ENCODE results near the gene OSBPL5. TPM values are rescaled to one million over a fixed set of nuclear protein-coding genes. Genes with fewer than 3 reads are reported as not detected.

The OSBPL5 gene
- total RNA-seq, 4 donors from 2014 or later: 43.4 to 75.2 (median 56.8) TPM

DNA sequence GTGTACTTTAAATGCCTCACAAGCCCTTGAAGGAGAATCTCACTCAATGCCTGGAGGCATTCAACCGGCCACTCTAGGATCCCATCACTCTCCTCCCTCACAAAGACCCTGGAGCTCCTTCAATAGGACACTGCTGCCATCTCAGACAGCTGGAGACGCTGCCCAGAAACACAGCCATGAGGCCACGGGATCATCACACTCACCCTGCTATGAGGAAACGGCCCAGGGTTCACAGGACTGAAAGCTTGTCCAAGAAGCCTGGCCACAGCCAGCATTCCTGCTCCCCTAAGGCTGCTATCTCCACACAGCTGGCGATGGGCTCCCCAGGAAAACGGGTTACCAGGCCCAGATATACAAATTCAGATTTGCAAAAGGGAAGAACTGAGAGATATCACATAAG lies 121.1 kb downstream of the OSBPL5 start:
- 79% methylated on average over 5 of the region's 6 CpGs for WGBS
- no peak for DNase-seq (ENCODE audit: low spot score in 2 of 2)
- Histone ChIP-seq H3K4me3 (no peak overlapping the region), H3K27ac (peak overlapping the region; percentile 12), H3K4me1 (peaks cover 31% of the 10 kb centered on the region), H3K36me3 (peaks cover 48% of the 10 kb centered on the region), H3K9me3 (no peaks in the 10 kb centered on the region), H3K27me3 (no peaks in the 10 kb centered on the region)
- TF ChIP-seq POLR2AphosphoS5 (IDR thresholded peaks at IDR 0.05): no peak
- no peak for TF ChIP-seq POLR2A (IDR thresholded peaks at IDR 0.05)
- TF ChIP-seq EP300 (IDR thresholded peaks at IDR 0.05): no peak
- TF ChIP-seq, protein P1, sequence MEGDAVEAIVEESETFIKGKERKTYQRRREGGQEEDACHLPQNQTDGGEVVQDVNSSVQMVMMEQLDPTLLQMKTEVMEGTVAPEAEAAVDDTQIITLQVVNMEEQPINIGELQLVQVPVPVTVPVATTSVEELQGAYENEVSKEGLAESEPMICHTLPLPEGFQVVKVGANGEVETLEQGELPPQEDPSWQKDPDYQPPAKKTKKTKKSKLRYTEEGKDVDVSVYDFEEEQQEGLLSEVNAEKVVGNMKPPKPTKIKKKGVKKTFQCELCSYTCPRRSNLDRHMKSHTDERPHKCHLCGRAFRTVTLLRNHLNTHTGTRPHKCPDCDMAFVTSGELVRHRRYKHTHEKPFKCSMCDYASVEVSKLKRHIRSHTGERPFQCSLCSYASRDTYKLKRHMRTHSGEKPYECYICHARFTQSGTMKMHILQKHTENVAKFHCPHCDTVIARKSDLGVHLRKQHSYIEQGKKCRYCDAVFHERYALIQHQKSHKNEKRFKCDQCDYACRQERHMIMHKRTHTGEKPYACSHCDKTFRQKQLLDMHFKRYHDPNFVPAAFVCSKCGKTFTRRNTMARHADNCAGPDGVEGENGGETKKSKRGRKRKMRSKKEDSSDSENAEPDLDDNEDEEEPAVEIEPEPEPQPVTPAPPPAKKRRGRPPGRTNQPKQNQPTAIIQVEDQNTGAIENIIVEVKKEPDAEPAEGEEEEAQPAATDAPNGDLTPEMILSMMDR (IDR thresholded peaks at IDR 0.05): no peak

DNA sequence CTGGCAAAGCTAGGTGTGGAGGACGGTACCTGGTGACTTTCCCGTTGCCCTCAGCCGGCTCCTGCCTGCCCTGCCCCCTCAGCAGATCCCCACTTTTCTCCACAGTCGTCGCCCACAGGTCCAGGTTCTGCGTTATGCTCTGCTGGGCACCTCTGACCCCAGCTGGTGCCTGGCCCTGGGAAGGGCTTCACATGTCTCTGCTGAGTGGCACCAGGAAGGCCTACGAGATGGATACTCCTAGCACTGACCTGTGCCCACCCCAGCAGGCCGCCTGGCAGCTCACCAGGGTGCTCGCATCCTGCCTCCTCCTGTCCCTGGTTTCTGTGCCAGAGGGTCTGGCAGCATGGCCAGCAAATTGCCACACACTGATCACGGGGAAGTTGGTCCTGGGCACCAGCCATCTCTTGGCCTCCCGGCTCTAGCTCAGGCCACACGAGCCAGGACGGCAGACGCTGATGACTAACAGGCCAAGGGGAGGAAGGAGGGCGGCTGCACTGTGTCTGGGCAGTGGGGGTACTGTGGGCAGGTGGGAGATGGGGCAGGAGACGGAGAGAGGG lies 121.7 kb downstream of the OSBPL5 start:
- Histone ChIP-seq H3K4me3 (no peak overlapping the region), H3K4me1 (peaks cover 27% of the 10 kb centered on the region), H3K27ac (peak overlapping the region; percentile 46), H3K9me3 (no peaks in the 10 kb centered on the region), H3K36me3 (peaks cover 55% of the 10 kb centered on the region), H3K27me3 (no peaks in the 10 kb centered on the region)
- TF ChIP-seq EP300 (IDR thresholded peaks at IDR 0.05): no peak
- TF ChIP-seq POLR2A (IDR thresholded peaks at IDR 0.05): no peak
- no peak for TF ChIP-seq POLR2AphosphoS5 (IDR thresholded peaks at IDR 0.05)
- TF ChIP-seq, protein P1 (IDR thresholded peaks at IDR 0.05): no peak
- 71% methylated on average over 12 of the region's 16 CpGs for WGBS
- DNase-seq (ENCODE audit: low spot score in 2 of 2): peak in 1 of 2 donors; percentile 79

DNA sequence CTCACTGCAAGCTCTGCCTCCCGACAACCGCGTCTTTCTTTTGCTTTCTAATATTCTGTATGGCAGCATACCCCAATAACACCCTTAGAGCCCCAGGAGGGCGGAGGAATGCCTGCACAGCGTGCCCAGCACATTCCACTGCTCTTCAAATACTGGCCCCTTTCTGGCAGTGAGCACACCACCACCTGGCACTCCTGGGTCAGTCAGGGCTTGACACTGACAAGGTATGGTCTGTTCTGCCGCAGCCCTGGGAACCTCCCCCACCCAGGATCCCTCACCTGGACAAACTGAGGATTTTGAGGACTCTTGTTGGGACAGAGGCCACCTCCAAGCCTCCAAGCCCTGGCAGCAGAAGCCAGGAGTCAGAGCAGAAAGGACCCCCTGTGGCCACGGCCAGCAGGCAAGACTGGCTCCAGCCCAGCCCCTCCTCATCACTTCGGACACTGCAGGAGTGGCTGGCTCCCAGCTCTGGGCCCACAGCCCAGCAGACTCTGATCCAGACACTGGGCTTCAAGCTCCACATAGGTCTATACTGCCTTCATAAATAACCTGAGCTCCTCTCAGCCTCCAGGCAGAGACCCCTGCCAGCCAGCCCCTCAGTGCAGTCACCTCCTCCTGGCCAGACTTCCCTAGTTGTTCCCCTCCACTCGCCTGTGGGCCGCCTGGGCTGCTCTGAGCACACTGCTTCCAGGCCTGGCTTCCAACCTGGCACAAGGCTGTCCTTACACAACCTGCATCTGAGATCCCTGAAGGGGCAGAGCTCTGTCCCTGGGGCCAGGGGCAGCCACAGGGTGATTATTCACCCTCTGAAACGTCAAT lies 122.4 kb downstream of the OSBPL5 start:
- Histone ChIP-seq H3K27me3 (no peaks in the 10 kb centered on the region), H3K27ac (peak overlapping the region; percentile 46), H3K36me3 (peaks cover 61% of the 10 kb centered on the region), H3K4me3 (no peak overlapping the region), H3K4me1 (peaks cover 31% of the 10 kb centered on the region), H3K9me3 (no peaks in the 10 kb centered on the region)
- 88% methylated on average over 6 of the region's 11 CpGs for WGBS
- no peak for TF ChIP-seq POLR2A (IDR thresholded peaks at IDR 0.05)
- TF ChIP-seq EP300 (IDR thresholded peaks at IDR 0.05): no peak
- TF ChIP-seq POLR2AphosphoS5 (IDR thresholded peaks at IDR 0.05): no peak
- TF ChIP-seq, protein P1 (IDR thresholded peaks at IDR 0.05): no peak
- DNase-seq (ENCODE audit: low spot score in 2 of 2): no peak

DNA sequence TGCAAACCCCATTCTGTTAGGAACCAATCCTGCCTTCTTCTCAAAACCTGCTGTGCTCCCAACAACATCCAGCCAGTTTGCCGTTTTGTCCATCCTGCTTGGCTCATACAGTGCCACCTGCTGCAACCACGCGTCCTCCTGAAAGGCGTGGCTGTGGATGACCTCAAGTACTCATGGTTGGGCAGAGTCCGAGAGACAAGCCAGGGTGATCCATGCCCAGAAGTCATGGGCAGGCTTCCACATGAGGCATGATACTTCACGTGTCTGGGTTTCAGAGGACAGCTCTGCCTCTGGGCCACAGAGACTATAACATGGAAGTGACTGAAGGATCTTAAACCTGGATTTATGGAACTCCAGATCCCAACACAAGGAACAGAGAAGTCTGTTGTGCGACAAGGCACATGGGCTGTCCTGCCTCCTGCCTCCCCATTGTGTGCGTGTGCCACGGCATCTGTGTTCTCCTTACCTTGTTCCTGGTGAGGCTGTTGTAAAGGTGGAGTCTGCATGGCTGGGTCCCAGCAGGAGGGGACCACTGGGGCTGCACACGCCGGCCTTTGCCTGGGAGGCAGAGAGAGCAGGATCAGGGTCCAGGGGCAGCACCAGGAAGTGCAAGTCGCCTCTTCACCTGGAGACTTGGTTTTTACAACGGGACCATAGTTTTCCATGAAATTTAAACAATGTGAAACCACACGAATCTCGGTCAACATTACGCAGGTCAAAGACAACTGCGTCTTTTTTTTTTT lies 123.2 kb downstream of the OSBPL5 start:
- no peak for DNase-seq (ENCODE audit: low spot score in 2 of 2)
- H3K9me3 ChIP-seq: no peaks in the 10 kb centered on the region
- H3K36me3 ChIP-seq: peaks cover 64% of the 10 kb centered on the region
- H3K4me3 ChIP-seq: no peak overlapping the region
- 80% methylated on average over 16 of the region's 17 CpGs for WGBS
- TF ChIP-seq, protein P1 (IDR thresholded peaks at IDR 0.05): no peak
- no peak for TF ChIP-seq EP300 (IDR thresholded peaks at IDR 0.05)
- TF ChIP-seq POLR2AphosphoS5 (IDR thresholded peaks at IDR 0.05): no peak
- TF ChIP-seq POLR2A (IDR thresholded peaks at IDR 0.05): no peak
- H3K27me3 ChIP-seq: no peaks in the 10 kb centered on the region
- H3K4me1 ChIP-seq: peaks cover 39% of the 10 kb centered on the region
- H3K27ac ChIP-seq: no peak overlapping the region

DNA sequence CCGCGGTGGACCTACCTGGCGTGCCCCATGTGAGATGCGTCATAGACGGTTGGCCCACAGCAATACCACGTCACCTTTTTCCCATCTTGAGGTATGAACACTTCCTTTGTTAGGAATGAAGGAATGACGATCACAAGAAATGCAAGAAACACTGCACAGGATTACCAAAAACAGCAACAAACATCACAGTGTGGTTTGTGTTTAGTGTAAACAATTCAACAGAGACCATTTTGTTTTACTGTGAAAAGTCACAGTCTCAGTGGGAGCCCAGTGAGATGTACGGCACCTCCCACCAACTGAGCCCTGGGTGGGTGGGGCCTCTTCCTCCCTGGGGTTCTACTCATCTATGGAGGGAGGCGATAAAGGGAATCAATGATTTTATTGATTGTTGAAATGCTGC lies 124.2 kb downstream of the OSBPL5 start:
- no peak for TF ChIP-seq POLR2A (IDR thresholded peaks at IDR 0.05)
- no peak for TF ChIP-seq POLR2AphosphoS5 (IDR thresholded peaks at IDR 0.05)
- TF ChIP-seq EP300 (IDR thresholded peaks at IDR 0.05): no peak
- no peak overlapping the region for H3K27ac ChIP-seq
- H3K36me3 ChIP-seq: peaks cover 71% of the 10 kb centered on the region
- no peaks in the 10 kb centered on the region for H3K27me3 ChIP-seq
- no peak overlapping the region for H3K4me3 ChIP-seq
- peak in 1 of 2 donors; percentile 25 for DNase-seq (ENCODE audit: low spot score in 2 of 2)
- WGBS: 91% methylated on average over 9 of the region's 9 CpGs
- no peaks in the 10 kb centered on the region for H3K9me3 ChIP-seq
- H3K4me1 ChIP-seq: peaks cover 40% of the 10 kb centered on the region
